Endothelial cell of umbilical vein (primary cell): ENCODE data around the gene COX7A1.

Experiments used
- CTCF ChIP-seq, 2 donors: IDR thresholded peaks; 1 replicate in 1 of 2; 2 replicates in 1 of 2; pipeline ENCODE4 v1.5.1; 2011; ENCODE audit warnings: low read length in 2 of 2, mild to moderate bottlenecking in 2 of 2, moderate library complexity in 2 of 2, control low read depth in 1 of 2, inconsistent platforms in 1 of 2, low read depth in 1 of 2; ENCODE audit not compliant: insufficient read depth in 1 of 2; ENCODE audit errors: extremely low read depth in 1 of 2
- EZH2 ChIP-seq: IDR thresholded peaks from 2 replicates; pipeline ENCODE4 v1.6.1; 2012; ENCODE audit warnings: borderline replicate concordance, low read depth, mild to moderate bottlenecking, moderate library complexity, low read length, inconsistent platforms; ENCODE audit not compliant: severe bottlenecking
- GATA2 ChIP-seq: IDR thresholded peaks from 2 replicates; pipeline ENCODE4 v1.7.0; 2011; ENCODE audit warnings: low read depth, mild to moderate bottlenecking, moderate library complexity, mixed read lengths, low read length; ENCODE audit not compliant: insufficient read length, insufficient read depth
- POLR2A ChIP-seq: IDR thresholded peaks from 2 replicates; pipeline ENCODE4 v1.6.1; 2012; ENCODE audit warnings: low read depth, mild to moderate bottlenecking, control low read depth, low read length
- POLR2AphosphoS5 ChIP-seq: IDR thresholded peaks from 2 replicates; pipeline ENCODE4 v1.6.1; 2012; ENCODE audit warnings: low read depth, mild to moderate bottlenecking, control low read depth, low read length, moderate library complexity; ENCODE audit not compliant: insufficient read depth

- TF ChIP-seq CTCF (IDR thresholded peaks at IDR 0.05; ENCODE audit: extremely low read depth in 1 of 2, insufficient read depth in 1 of 2, low read depth in 1 of 2, low read length in 2 of 2) (no peak), POLR2AphosphoS5 (no peak), POLR2A (no peak), EZH2 (no peak), GATA2 (no peak)
These were observed 49.4 kb upstream of the COX7A1 start for GRCh38 chr19:36201684-36202083.
